K562 (cell line): ENCODE measurements around the gene CGNL1. TPM values are rescaled to one million over a fixed set of nuclear protein-coding genes. Genes with fewer than 3 reads are reported as not detected.
A peak's percentile ranks its signal among the peaks of the same experiment; 100 is the strongest.

ENCODE experiments used
- ATAC-seq: fragments of 200-7000 bp; cut with Tn5 transposase; 3 replicates; pipeline ENCODE4 v1.9.1; 2020; ENCODE audit warnings: moderate library complexity
- BruUV-seq: library from RNA; stranded (reverse); fragments of 400-500 nt; replicated peaks from 2 replicates; lab custom pipeline; 2021; lab: Mats Ljungman, UMichigan
- CTCF ChIA-PET: fragments of 300-600 bp; formaldehyde crosslinking; extraction: SDS; loops from one replicate; lab custom pipeline; 2021; ENCODE audit warnings: low intra/inter-chr PET ratio; lab: Yijun Ruan, JAX
- POLR2A ChIA-PET: fragments of 300-600, 350-650 bp; sonication (Branson Sonifier 250); formaldehyde crosslinking; extraction: SDS; loops from one replicate; lab custom pipeline; 2021; ENCODE audit warnings: antibody characterized with exemption, inconsistent platforms; lab: Yijun Ruan, JAX
- DNase-seq, 4 experiments: peaks; one replicate each; pipeline versions ENCODE4 v3.0.0 to v3.0.0-alpha.2; 2011 to 2018; ENCODE audit warnings: low spot score in 3 of 4, mixed read lengths in 3 of 4; ENCODE audit errors: extremely low read depth in 1 of 4
- FAIRE-seq: peaks from 2 replicates; lab custom pipeline; 2011; peaks lifted over from hg19 to GRCh38; lab: Jason Lieb, UNC
- H2AFZ ChIP-seq: 2 replicates; pipeline ENCODE4 v1.6.0; 2011; ENCODE audit warnings: low read depth, low read length, control low read depth, inconsistent platforms
- H3K27ac ChIP-seq: fragments of 200-600 bp; 3 replicates; pipeline ENCODE4 v1.8.0; 2011; ENCODE audit warnings: low read depth, mild to moderate bottlenecking, control low read depth, inconsistent platforms, low read length, moderate library complexity, mixed read lengths; ENCODE audit errors: extremely low read depth
- H3K27me3 ChIP-seq, 2 experiments: fragments of 300-600 bp in 1 of 2; 2 replicates in 1 of 2; 3 replicates in 1 of 2; pipeline versions ENCODE4 v1.6.0 to v1.8.0; 2011; ENCODE audit warnings: inconsistent platforms in 2 of 2, low read length in 2 of 2, mild to moderate bottlenecking in 1 of 2, mixed read lengths in 1 of 2, moderate library complexity in 1 of 2; ENCODE audit not compliant: control insufficient read depth in 2 of 2, insufficient read depth in 2 of 2
- H3K36me3 ChIP-seq: fragments of 300-600 bp; 3 replicates; pipeline ENCODE4 v1.8.0; 2011; ENCODE audit warnings: mild to moderate bottlenecking, low read length, inconsistent platforms; ENCODE audit not compliant: control insufficient read depth, insufficient read depth
- H3K4me1 ChIP-seq, 2 experiments: fragments of 200-600 bp in 1 of 2; replicated peaks in 1 of 2; 2 replicates in 1 of 2; 3 replicates in 1 of 2; pipeline versions ENCODE4 v1.5.1 to v1.8.0; 2011; ENCODE audit warnings: inconsistent platforms in 2 of 2, low read length in 2 of 2, mild to moderate bottlenecking in 1 of 2, mixed read lengths in 1 of 2, moderate library complexity in 1 of 2; ENCODE audit not compliant: control insufficient read depth in 2 of 2, insufficient read depth in 2 of 2
- H3K4me2 ChIP-seq: 2 replicates; pipeline ENCODE4 v1.6.1; 2011; ENCODE audit warnings: low read length, control low read depth, inconsistent platforms, mixed read lengths; ENCODE audit not compliant: insufficient read depth
- H3K4me3 ChIP-seq: fragments of 200-600 bp; sonication (generic), shearing (Covaris generic); 2 replicates; pipeline ENCODE4 v1.5.1; 2016; ENCODE audit warnings: control low read depth, inconsistent platforms
- H3K79me2 ChIP-seq: fragments of 200-600 bp; 3 replicates; pipeline ENCODE4 v1.8.0; 2011; ENCODE audit warnings: low read length, inconsistent platforms; ENCODE audit not compliant: control insufficient read depth, insufficient read depth
- H3K9ac ChIP-seq, 2 experiments: 2 replicates each; pipeline versions ENCODE4 v1.6.0 to v1.6.1; 2011; ENCODE audit warnings: low read depth in 2 of 2, low read length in 2 of 2, control low read depth in 1 of 2, inconsistent platforms in 1 of 2, mild to moderate bottlenecking in 1 of 2, mixed read lengths in 1 of 2; ENCODE audit not compliant: insufficient read depth in 1 of 2
- H3K9me1 ChIP-seq: one replicate; pipeline ENCODE4 v1.6.0; 2011; ENCODE audit warnings: inconsistent platforms, mild to moderate bottlenecking, low read length, moderate library complexity; ENCODE audit not compliant: control insufficient read depth, insufficient read depth
- H3K9me3 ChIP-seq: replicated peaks from 2 replicates; pipeline ENCODE4 v1.5.1; 2011; ENCODE audit warnings: low read depth, low read length, inconsistent platforms; ENCODE audit not compliant: control insufficient read depth, insufficient read depth
- H4K20me1 ChIP-seq: replicated peaks from 2 replicates; pipeline ENCODE4 v1.6.1; 2011; ENCODE audit warnings: low read length, inconsistent platforms, mixed read lengths; ENCODE audit not compliant: control insufficient read depth, insufficient read depth
- ARID1B ChIP-seq: fragments of 450-650 bp; IDR thresholded peaks from 2 replicates; pipeline ENCODE4 v1.6.1; 2016; ENCODE audit warnings: antibody characterized with exemption, mild to moderate bottlenecking, inconsistent platforms
- GTF2F1 ChIP-seq: IDR thresholded peaks from 2 replicates; pipeline ENCODE4 v1.6.1; 2011; ENCODE audit warnings: low read depth, low read length, improper control_type of control experiment
- ILF3 ChIP-seq: fragments of 450-650 bp; IDR thresholded peaks from 2 replicates; pipeline ENCODE4 v1.6.1; 2018; ENCODE audit warnings: antibody characterized with exemption, mild to moderate bottlenecking, moderate library complexity, borderline replicate concordance
- MBD2 ChIP-seq: sonication (generic); IDR thresholded peaks from 2 replicates; pipeline ENCODE4 v1.6.1; 2016; ENCODE audit warnings: low read depth, borderline replicate concordance
- NFIC ChIP-seq: fragments of 450-650 bp; IDR thresholded peaks from 2 replicates; pipeline ENCODE4 v1.6.1; 2017; ENCODE audit warnings: mild to moderate bottlenecking, inconsistent platforms
- NR2C2 ChIP-seq, 2 experiments: fragments of 200-800 bp in 1 of 2; sonication (Bioruptor generic) in 1 of 2; sonication (generic) in 1 of 2; formaldehyde crosslinking in 1 of 2; IDR thresholded peaks; 2 replicates each; pipeline versions ENCODE4 v1.6.1 to v1.8.0; 2016 to 2022; ENCODE audit warnings: mild to moderate bottlenecking in 1 of 2, missing compliant biosample characterization in 1 of 2, missing genetic modification characterization in 1 of 2, missing genetic modification reagents in 1 of 2
- RB1 ChIP-seq: fragments of 450-650 bp; IDR thresholded peaks from 2 replicates; pipeline ENCODE4 v1.6.1; 2017; ENCODE audit warnings: low read depth, mild to moderate bottlenecking
- WGBS: fragments of 100-300 bp; shearing (Covaris generic); methylation state at CpG from one replicate; pipeline ENCODE4 v1.1.6; 2016; ENCODE audit warnings: low coverage, mixed read lengths; ENCODE audit not compliant: insufficient coverage; ENCODE audit errors: missing lambda C conversion rate; 5-methylcytosine and 5-hydroxymethylcytosine counted together
- in situ Hi-C: fragments of 300-500 bp; cut with MboI; formaldehyde crosslinking; loops from 4 replicates; pipeline ENCODE4 v1.15.0; 2018; ENCODE audit warnings: inconsistent platforms, mixed read lengths
- intact Hi-C: fragments of 100-400 bp; cut with micrococcal nuclease; formaldehyde crosslinking; loops from 2 replicates; pipeline ENCODE4 v1.14.2; 2022
- polyA plus RNA-seq, 8 experiments: library from polyadenylated mRNA; depleted of rRNA in 4 of 8; stranded (reverse) in 5 of 8; unstranded in 3 of 8; fragments of >200 nt; fragmentation: Nextera tagmentation in 2 of 8; fragmentation: Illumina TruSeq in 1 of 8; extraction: Ambion mirVana in 2 of 8; extraction: Trizol in 1 of 8; gene quantifications; 2 replicates each; pipeline versions ENCODE4 v1.2.1 to v1.2.3, GENCODE V29; 2011 to 2014; ENCODE audit warnings: inconsistent platforms in 1 of 8, missing spikeins in 1 of 8
- total RNA-seq, 7 experiments: library from RNA; depleted of rRNA in 6 of 7; stranded (reverse); fragments of >200 nt in 6 of 7; fragmentation: Illumina TruSeq in 2 of 7; extraction: Trizol in 2 of 7; gene quantifications; 2 replicates each; pipeline versions ENCODE4 v1.2.1 to v1.2.3, GENCODE V29; 2011 to 2021; ENCODE audit warnings: low replicate concordance in 1 of 7
- TF ChIP-seq, protein P1 (sequence below), 2 experiments: fragments of 450-650 bp; formaldehyde crosslinking in 1 of 2; IDR thresholded peaks; 2 replicates each; pipeline versions ENCODE4 v1.4.0 to v1.6.1; 2014 to 2020; ENCODE audit warnings: mild to moderate bottlenecking in 2 of 2, borderline replicate concordance in 1 of 2, low read depth in 1 of 2
- TF ChIP-seq, protein P2 (sequence below): sonication (generic); formaldehyde crosslinking; IDR thresholded peaks from 2 replicates; pipeline ENCODE4 v1.8.0; 2022; ENCODE audit warnings: missing genetic modification reagents, mild to moderate bottlenecking, moderate library complexity, borderline replicate concordance

CGNL1 gene
- total and polyA plus RNA-seq, 9 of the 15 experiments (the other 6 are each of a cell fraction or from before 2014, with no cell fraction given): 0.01 to 0.07 TPM; not detected in 7

DNA sequence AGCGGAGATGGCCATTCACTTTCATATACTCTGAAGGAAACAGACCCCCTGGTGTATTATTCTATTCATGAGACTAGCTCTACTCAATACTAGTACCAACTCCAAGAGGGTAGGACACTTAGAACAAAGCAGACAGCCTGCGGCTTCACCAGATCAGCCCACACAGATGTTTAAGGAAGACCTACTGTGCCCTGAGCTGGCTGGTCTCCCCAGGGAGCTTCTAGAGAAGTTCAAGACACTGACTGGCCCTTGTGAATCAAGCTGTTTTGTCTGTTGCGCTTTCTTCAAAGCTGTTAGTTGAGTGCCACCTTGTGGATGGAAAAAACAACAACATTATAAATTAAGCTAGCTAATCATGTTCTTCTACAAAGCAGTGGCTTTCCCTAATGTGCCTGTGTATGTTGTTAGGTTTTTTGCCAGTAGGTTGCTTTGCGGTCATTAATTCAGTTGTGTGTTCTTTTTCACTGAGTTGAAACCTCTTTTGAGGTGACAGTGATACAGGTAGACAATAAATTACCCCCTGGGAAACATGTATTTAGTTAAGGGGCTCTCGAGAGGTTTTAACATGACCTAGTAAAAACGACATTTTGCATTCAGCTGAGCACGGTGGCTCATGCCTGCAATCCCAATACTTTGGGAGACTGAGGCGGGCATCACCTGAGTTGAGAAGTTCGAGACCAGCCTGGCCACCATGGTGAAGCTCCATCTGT, 151.2 kb downstream of the CGNL1 start:
- no peak overlapping the region for H3K27ac ChIP-seq
- H3K9me3 ChIP-seq: no peaks in the 10 kb centered on the region; the same call in 1 of the 2 replicates
- no peaks in the 10 kb centered on the region for H3K9me1 ChIP-seq
- H3K4me3 ChIP-seq: no peak overlapping the region
- peaks cover 18 to 31% of the 10 kb centered on the region in 2 experiments; a peak in 3 of 5 replicates for H3K27me3 ChIP-seq
- DNase-seq: peak; percentile 39 to 72 (median 42)
- ChIA-PET CTCF (interaction anchor here (0.5 to 3.3 kb wide), 9 partner anchors 9 to 1037 kb away, joined by 3 to 29 read pairs (median 3); no protein-coding TSS in a partner anchor), POLR2A (interaction anchor here (1.4 kb wide), 1 partner anchor 184 kb away, joined by 5 read pairs; no protein-coding TSS in a partner anchor)
- in situ Hi-C loops (loop anchor here (5.0 kb wide), 1 partner anchor 390 kb away; no protein-coding TSS in a partner anchor), intact Hi-C loops (loop anchor here (1.0 to 10.0 kb wide), 4 partner anchors 187 to 1029 kb away; no protein-coding TSS in a partner anchor)
- ATAC-seq: peak; percentile 79
- 2% methylated on average over 9 of the region's 9 CpGs for WGBS
- H3K9ac ChIP-seq: no peak overlapping the region
- H3K4me2 ChIP-seq: no peak overlapping the region
- peak; percentile 91 for FAIRE-seq
- BruUV-seq: no TSS peak
- no peaks in the 10 kb centered on the region for H3K4me1 ChIP-seq
- H3K36me3 ChIP-seq: no peaks in the 10 kb centered on the region
- H3K79me2 ChIP-seq: no peaks in the 10 kb centered on the region
- H4K20me1 ChIP-seq: no peaks in the 10 kb centered on the region
- no peak overlapping the region for H2AFZ ChIP-seq
- TF ChIP-seq NR2C2 (CRISPR knock-in tag; IDR thresholded peaks at IDR 0.05): no peak
- TF ChIP-seq NR2C2 (tag; IDR thresholded peaks at IDR 0.05): no peak
- no peak for TF ChIP-seq MBD2
- TF ChIP-seq RB1: 0 out of 2 replicates have a peak, but pooled peaks have one; percentile 11
- no peak for TF ChIP-seq ARID1B
- TF ChIP-seq, protein P1, sequence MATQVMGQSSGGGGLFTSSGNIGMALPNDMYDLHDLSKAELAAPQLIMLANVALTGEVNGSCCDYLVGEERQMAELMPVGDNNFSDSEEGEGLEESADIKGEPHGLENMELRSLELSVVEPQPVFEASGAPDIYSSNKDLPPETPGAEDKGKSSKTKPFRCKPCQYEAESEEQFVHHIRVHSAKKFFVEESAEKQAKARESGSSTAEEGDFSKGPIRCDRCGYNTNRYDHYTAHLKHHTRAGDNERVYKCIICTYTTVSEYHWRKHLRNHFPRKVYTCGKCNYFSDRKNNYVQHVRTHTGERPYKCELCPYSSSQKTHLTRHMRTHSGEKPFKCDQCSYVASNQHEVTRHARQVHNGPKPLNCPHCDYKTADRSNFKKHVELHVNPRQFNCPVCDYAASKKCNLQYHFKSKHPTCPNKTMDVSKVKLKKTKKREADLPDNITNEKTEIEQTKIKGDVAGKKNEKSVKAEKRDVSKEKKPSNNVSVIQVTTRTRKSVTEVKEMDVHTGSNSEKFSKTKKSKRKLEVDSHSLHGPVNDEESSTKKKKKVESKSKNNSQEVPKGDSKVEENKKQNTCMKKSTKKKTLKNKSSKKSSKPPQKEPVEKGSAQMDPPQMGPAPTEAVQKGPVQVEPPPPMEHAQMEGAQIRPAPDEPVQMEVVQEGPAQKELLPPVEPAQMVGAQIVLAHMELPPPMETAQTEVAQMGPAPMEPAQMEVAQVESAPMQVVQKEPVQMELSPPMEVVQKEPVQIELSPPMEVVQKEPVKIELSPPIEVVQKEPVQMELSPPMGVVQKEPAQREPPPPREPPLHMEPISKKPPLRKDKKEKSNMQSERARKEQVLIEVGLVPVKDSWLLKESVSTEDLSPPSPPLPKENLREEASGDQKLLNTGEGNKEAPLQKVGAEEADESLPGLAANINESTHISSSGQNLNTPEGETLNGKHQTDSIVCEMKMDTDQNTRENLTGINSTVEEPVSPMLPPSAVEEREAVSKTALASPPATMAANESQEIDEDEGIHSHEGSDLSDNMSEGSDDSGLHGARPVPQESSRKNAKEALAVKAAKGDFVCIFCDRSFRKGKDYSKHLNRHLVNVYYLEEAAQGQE (IDR thresholded peaks at IDR 0.05; ENCODE audit: borderline replicate concordance): peak; percentile 78
- TF ChIP-seq, protein P1 (CRISPR knock-in tag; IDR thresholded peaks at IDR 0.05; ENCODE audit: low read depth): no peak
- no peak for TF ChIP-seq NFIC
- TF ChIP-seq, protein P2, sequence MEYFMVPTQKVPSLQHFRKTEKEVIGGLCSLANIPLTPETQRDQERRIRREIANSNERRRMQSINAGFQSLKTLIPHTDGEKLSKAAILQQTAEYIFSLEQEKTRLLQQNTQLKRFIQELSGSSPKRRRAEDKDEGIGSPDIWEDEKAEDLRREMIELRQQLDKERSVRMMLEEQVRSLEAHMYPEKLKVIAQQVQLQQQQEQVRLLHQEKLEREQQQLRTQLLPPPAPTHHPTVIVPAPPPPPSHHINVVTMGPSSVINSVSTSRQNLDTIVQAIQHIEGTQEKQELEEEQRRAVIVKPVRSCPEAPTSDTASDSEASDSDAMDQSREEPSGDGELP (CRISPR knock-in tag): no peak
- TF ChIP-seq ILF3: no peak
- no peak for TF ChIP-seq GTF2F1
